Dermis blood vessel endothelial cell (primary cell): ENCODE data around the gene SPARC. TPM values are rescaled to one million over a fixed set of nuclear protein-coding genes. Genes with fewer than 3 reads are reported as not detected.

Experiments used
- DNase-seq: peaks from one replicate; pipeline ENCODE4 v3.0.0; 2010
- total RNA-seq: library from RNA; depleted of rRNA; stranded (reverse); fragments of >200 nt; gene quantifications from 2 replicates; pipeline ENCODE4 v1.2.3, GENCODE V29; 2014

SPARC gene
- total RNA-seq, 1 donor from 2014 or later, result 756 TPM

DNA sequence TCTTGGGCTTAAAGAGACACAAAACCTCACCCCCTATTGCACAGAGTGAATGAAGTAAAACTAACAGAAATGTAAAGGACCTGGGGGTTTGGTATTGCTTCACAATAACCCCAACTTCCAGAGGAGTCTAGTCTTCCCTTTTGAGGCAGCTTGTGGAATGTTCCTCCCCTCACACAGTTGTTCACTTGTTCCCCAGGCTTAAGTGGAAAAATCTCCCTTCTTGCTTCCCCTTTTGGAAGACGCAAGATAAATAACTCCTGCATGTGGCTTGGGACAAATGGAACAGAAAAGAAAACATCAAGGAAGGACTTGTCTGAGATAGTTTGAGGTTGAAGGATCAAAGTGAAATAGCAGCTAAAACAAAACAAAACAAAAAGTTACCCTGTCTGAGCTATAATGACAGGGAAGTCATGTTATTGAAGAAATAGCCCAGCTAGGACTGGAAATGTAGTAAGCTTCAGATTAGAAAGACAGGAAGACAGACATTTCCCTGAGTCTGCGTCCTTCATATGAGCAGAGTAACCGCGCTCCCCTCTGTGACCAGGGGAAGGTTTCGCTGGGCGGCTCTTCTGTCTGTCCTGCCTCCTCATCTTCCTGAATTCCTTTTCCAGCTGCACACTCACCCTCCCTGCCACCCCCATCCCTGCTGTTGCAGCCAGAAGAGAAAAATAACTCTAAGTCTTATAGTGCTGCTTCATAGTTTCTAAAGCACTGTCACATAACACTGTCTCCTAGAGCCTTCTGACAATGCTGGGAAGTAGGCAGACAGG, 8.8 kb downstream of the SPARC start:
- DNase-seq, result peak; percentile 78

DNA sequence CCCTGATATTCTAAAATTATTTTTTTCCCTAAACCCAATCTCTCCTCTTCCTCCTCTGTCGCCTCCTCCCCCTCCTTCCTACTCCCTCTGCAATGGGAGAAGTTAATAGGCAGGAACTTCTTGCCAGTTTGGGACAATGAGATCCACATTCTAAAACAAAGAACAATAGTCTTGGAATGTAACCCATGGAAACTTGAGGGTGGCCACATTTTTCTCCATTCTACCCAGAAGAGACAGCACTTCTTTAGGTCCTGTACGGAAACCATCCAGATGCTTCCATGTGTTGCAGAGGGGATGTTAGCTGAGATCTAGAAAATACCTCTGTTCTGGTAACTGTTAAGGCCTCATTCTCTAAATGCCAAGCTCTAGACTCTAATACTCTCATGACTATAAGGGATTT, 10.0 kb downstream of the SPARC start:
- DNase-seq, result peak; percentile 87

DNA sequence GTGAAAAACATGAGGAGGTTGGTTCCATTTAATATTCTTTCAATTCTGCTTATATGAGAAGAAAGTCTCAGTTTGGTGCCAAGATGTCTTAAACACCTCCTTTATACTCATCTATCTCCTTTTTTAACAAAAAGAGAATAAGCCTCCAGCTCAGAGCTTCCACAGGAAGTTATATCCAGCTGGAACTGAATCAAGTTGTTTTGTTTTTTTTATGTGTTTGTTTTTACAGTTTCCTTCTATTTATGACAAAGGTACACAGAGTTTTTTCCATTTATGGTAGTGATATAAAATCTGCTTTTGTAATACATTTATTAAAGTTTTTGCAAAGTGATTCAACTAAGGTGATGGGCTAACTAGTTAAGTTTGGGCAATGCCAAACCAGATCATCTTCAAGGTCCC, 10.4 kb downstream of the SPARC start:
- DNase-seq, result peak; percentile 67

DNA sequence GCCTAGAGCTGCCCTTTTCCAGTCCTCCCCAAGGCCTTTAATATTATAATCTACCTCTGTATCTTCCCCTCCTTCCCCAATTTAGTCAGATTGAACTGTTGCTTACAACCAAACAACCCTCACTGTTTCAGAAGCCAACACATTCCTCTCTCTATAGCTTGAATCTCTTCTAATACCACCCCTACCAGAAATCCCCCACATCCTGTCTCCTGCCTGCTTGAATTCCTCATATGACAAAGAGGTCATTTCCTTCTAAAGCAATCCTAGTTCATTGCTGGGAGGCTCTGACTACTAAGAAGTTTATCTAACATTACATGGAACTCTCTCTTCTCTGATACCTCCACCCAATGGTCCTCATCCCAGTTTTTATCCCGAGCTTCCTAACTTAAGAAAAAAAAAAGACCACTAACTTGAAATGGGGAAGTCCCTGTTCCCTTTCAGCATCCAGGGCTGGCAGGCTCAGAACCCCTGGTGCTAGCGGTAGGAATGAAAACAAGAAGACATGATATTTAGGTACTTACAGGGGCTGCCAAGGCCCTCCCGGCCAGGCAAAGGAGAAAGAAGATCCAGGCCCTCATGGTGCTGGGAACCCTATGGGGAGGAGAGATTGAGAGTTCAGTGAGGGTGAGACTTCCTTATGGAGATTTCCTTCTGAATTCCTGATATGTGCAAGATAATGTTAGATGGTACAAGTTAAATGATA, 11.0 kb downstream of the SPARC start:
- DNase-seq, result peak; percentile 90

DNA sequence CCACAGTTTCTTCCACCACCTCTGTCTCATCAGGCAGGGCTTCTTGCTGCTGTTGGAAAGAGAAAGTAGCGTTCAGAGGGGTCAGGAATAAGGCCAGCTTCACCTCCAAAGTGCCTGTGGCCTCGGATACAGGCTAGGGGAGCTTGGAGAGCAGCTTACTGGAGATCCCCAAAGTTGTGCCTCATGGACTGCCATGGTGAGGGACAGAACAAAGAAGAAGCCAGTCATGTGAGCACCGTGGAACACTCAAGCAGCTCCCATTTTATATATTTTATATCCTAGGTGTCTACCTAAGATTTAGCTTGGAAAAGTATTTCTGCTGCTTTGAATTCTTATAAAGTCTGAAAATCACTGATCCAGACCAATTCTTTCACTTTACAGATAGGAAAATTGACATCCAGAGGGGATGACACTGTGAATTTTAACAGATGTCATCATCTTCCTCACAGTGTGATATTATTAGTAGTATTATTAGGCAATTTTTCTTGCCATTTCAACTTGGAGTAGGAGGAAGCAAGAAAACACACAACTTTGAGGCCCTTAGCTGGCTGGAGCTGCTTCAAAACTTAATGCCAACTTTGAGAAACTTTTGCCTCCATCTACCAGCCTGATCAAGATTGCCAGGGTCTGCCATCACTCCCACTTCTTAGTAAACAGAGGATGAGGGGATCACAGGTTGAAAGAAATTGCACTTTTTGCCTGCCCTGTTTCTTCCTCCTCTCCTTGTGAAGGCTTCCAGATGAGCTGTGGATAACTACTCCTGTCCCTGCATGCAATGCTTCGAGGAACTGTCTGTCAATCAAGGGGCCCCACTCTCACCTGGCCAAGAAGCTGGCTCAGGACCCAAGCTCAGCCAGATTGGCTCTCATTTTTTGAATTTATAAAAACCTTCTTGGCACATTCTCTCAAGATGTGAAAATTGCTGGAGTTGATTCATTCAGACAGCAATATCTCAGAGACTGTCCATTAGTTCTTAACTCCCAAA, 11.8 kb downstream of the SPARC start:
- DNase-seq, result no peak

DNA sequence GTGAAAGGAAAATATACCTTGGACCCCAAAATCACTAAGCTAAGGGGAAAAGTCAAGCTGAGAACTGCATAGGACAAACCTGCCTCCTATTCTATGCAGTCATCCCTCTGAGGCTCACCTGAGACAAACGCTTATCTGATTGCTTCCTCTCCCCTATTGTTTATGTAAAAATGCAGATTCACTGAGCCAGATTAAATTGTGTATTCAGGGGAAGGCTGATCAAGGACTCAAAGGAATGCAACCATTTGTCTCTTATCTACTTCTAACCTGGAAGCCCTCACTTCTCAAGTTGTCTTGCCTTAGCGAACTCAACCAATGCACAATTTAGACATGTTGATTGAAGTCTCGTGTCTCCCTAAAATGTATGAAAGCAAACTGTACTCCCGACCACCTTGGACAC, 13.3 kb downstream of the SPARC start:
- DNase-seq, result no peak

DNA sequence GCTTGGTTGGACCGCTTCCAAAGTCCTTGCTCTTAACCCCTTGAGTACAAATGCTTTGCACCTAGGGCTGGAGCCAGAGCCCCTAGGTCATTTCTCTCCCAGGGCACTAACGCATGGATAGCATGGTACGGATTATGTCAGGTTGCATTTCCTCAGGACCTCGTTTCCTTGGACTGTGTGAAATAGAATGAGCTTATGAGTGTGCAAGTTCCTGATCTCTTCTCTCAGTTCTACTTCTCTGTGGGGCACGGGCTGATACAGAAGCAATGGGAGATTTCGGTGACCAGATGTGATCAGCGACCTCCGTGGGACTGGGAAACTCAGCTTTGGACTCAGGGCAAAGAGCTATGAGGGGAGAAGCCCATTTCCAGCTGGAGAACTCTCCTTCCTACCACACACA, 14.2 kb downstream of the SPARC start:
- no peak for DNase-seq

DNA sequence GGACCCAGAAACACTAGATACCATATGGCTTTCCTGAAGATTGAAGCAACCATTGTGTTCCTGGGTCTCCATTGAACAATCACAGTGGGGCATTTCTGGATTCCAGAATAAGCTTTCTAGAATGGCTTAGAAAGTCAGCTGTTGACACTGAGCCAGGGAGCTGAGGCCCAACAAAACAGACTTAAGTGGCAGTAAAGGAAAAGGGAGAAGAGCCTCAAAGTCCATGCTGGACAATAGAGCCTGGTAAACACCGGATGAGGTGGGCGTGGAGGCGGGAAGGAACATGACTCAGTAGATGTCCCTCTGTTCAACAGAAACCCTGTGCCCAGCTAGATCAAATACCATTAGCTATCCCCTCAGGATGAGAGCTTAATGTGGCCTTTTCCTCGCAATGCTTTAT, 14.8 kb downstream of the SPARC start:
- peak; percentile 97 for DNase-seq

DNA sequence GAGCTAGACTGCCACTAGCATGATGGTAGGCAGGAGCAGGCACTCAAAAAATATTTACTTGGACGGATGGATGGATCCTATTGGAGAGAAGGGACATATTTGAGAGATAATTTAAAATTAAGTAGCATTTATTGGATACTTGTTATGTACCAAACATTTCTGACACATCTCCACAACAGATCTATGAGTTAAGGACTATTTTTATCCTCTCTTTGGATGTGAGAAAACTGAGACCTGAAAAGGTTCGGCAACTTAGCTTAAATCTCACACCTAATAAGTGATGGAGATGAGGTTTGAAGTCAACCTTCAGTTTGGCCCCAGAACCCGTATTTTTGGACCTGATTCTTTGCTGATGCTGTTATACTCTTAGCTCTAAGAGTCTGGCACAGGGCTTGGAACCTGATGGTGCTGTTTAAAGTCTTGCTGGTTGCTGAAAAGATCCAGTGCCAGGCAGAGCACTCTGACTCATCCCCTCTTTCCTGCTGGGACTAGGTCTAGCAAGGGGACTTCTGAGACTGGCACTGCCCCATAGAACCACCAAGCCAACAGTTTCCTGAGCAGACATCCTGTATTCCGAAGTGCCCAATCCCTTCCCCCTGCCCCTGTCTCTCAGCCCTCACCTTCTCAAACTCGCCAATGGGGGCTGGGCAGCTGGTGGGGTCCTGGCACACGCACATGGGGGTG, 15.6 kb downstream of the SPARC start:
- DNase-seq, result peak; percentile 80

DNA sequence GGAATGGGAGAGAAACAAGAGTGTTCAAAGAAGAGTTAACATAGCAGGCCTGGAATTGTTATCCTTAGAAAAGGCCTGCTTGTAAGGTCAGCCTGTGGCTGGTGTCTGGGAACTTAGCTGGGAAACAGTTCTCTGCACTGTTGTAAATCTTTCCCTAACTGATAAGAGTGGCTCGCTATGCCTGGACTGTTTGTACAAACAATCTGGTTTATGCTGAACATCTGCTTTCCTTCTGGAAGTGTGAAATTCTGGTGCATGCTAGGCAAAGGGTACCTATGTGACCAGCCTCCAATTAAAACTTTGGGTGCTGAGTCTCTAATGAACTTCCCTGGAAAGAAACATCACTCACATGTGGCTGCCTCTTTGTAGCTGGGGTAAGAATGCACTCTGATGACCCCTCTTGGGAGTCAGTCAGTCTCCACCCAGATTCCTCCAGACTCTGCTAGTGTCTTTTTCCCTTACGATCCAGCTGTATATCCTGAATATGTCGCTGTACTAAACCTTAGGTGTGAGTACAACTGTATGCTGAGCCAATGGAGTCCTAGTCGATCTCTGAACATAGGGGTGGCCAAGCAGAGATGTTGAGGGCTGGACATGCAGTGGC, 16.5 kb downstream of the SPARC start:
- DNase-seq, result no peak

DNA sequence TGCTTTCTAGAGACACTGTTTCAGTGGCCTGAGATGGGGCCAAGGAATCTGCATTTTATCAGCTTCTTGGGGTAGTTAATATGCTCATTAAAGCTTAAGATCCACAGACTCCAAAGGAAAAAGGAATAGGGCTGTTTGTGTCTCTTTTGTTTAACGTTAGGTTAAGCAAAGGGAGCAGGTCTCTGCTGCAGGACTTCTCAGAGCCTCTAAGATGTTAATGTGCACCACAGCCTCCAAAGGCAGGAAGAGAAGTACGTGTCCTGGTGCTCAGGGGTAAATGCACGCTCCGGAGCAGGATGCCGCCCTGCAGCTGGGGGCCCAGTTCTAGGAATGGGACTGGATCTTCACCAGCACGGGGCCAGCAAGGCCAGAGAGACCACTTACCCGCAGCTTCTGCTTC, 19.6 kb downstream of the SPARC start:
- no peak for DNase-seq

DNA sequence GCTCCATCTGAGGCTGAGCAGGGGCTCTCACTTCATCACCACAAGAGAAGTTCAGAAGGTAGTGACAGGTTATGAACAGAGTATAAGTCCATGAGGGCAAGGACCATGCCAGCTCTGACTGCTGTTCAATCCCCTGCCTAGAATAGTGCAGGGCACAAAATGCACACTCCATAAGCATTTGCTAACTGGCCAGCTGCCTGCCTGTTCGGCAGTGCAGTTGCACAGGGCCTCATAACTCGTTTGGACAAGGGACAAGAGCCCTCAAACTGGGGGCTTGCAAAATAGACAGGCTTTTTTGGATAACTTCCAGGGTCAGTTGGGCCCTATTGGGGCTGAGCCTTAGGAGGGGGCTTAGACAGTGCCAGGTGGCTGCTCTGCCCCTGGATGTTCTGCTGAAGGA, 21.1 kb downstream of the SPARC start:
- no peak for DNase-seq

DNA sequence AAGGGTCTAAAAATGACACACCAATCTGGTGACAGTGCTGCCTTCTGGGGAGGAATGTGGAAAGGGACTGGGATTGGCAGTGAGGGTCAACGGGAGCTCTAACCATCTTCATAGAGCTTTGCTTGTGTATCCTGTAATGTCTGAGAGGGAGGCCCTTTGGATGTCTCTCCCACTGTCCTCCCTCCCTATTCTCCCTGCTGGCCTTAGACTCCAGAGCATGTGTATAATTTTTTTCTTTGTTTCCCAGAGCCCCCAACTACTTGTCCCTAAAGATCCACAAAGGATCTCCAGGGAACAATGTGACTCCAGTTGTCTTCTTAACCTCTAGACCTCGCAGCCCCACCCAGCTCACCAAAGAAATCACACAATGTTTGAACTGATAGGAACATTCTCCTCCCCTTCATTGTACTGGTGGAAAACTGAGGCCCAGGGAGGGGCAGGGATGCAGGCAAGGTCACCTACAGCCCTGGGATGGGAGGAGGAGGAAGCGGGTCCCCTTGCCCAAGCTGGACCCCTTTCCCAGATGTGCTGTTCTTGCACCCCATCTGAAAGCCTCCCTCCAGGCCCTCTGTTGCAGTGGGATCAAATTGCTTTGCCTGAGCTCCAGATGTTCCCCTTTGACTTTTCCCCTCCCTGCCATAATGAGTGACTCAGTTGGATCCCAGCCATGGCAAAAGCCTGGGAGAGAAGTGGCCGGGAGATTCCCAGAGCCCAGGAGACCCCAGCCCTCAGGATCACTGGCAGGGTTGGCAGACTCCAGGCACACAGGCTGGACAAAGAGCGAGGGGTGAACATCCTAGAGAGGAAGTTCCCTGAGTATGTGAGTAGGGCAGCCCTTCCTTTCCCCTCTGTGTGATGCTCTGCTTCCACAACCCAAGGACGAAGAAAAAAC, 21.8 kb downstream of the SPARC start:
- peak; percentile 90 for DNase-seq

DNA sequence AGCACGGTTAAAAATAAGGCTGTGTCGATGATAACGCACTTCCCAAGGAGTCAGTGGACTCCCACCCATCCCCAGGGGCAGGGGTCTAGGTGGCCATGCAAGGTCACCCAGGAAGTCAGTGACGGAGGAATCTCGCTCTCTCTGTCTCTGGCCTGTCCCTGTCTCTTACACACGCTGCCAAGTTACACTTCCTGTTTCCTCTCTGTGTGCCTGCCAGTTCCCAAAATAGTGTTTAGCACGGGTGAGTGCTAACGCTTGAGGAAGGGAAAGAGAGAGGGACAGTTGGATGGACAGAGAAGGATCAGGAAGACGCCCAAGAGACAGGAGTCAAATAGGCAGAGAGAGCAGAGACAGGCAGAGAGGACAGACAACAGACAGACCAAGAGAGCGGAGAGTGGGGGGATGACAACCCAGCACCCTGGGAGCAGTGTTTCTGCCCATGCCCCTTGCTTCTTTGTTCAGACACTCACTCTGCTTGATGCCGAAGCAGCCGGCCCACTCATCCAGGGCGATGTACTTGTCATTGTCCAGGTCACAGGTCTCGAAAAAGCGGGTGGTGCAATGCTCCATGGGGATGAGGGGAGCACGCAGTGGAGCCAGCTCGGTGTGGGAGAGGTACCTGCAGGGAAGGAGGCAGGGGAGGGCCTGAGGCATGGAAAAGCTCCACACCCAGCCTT, 23.0 kb downstream of the SPARC start:
- peak; percentile 43 for DNase-seq

DNA sequence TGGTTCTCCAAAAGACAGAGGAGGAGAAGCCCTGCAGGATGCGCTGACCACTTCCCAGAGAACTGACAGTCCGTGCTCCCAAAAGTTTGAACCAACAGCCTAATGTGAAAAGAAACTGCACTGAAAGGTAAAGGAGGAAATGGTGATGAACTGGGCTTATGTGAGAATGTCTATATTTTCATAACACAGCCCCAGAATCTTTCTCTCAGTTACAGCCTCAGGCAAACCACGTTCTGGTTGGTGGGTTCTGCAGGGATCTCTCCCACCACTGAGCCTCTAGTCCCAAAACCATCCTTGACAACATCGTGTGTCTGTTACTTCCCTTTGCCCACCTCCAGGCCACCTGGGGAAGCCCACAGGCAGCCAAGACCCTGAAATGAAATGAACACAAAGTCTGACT, 23.9 kb downstream of the SPARC start:
- no peak for DNase-seq

DNA sequence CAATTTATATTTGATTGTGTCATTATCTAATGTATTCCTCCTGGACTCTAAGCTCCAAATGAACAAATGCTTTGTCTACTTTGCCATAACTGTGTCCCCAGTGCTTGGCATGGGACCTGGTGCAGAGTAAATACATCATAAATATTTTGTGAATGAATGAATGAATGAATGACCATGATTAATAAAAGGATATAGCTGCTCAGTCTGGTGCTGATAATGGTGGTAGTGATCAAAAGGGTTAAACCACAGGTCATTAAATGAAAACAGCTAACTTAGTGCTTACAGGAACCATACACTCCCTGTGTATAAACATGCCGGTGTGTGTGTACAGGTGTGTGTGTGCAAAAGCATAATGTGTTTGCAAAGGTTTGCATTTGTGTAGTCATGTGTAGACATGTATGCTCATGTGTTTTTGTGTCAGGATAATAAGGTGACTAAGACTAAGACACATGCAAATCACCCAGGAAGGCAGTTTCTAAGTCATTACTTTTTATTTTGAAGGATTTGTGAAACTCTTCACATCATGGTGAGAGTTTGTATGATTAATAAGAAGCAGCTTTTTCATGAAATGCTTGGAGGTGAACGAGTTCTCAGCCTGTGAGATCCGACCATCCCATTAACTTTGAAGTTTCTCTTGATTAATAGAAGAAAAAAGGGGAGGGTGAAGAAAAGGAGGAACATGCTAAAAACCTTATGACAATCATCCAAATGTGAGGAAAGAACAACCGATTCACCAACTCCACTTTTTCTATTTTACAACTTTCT, 24.6 kb downstream of the SPARC start:
- no peak for DNase-seq

DNA sequence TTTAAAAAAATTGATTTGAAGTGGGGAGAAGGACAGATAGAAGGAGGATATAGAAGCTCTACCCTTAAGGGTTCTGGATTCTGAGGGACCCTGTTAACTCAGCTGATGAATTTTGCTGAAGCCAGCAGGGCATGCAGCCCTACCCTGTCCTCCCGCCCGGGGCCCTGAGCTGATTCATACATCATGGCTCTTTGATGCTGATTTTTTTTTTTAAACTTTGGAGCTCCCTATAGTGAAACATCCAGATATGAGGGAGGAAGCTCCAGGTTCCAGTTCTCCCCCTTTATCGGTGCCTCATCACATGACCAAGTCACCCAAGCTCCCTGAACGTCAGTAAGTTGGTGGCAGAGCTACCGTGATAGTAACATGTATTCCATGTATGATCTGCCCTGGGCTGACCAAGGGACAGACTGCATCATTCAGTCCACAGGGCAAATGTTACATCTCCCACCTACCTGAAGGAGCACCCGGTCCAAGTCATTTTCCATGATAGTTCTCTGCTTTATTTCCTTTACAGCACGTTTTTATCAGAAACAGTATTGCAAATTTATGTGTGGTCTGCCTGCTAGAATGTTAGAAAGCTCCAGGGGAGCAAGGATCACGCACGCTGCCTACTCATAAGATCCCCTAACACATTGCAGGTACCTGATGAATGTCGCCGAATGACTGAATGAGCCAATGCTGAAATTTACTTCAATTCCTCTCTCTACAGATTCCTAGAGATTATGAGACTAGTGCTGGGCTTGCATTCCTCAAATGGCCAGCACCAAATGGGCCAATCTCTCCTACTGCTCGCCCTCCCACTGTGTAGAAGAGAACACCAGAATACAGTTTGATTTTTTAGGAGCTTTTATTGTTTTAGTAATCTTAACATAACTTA, 25.9 kb downstream of the SPARC start:
- DNase-seq, result peak; percentile 43

DNA sequence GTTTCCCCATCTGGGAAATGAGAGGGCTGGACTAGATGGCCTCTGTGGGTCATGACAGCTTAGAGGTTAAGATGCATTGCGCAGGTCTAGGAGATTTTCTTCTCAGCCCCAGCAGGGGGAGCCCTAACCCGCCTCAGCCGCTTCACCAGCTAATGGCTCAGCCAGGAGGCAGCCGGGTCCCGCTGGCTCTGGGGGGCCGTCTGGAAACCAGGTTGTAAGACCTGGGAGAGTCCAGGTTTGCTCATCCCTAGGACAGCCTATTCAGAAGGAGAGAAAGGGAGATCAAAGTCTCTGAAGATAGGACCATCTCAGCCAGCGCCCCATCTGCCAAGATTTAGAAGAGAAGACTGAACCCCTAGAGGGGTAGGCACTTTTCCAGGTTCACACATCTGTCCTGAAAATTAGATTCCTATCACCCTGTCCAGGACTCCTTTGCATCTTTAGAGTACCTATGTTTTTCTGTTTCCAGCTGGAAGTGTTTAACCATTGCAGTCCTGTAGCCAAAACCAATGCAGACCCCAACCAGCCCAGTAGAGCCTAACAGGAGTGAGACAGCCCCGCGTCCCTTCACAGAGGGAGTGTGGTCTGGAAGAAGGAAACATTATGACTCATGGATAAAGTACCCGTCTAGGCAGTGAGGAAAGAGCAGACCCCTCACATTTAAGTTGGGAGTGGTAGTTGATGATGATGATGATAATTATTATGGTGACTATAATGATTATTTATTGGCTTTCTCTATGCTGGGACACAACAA, 27.5 kb downstream of the SPARC start:
- peak; percentile 92 for DNase-seq
